Neural cell (in vitro differentiated cells): ENCODE measurements around the gene CCR6. TPM values are rescaled to one million over a fixed set of nuclear protein-coding genes. Genes with fewer than 3 reads are reported as not detected.

Source experiments
- H2AFZ ChIP-seq: fragments of 200-600, 300-800 bp; sonication (generic), shearing (Covaris generic); 2 replicates; pipeline ENCODE4 v1.6.0; 2014; ENCODE audit warnings: low read depth, mild to moderate bottlenecking, antibody characterized with exemption, low read length, moderate library complexity
- H3F3A ChIP-seq: fragments of 200-600 bp; shearing (Covaris generic); 2 replicates; pipeline ENCODE4 v1.6.1; 2016; ENCODE audit warnings: mild to moderate bottlenecking, moderate library complexity, mixed read lengths, antibody characterized with exemption, low read length; ENCODE audit not compliant: insufficient read depth, poor library complexity, severe bottlenecking
- H3K27ac ChIP-seq: fragments of 200-600, 300-800 bp; sonication (generic), shearing (Covaris generic); 2 replicates; pipeline ENCODE4 v1.5.1; 2014; ENCODE audit warnings: mild to moderate bottlenecking, low read length, moderate library complexity
- H3K27me3 ChIP-seq: fragments of 300-800, 200-600 bp; sonication (generic), shearing (Covaris generic); 2 replicates; pipeline ENCODE4 v1.6.0; 2014; ENCODE audit warnings: mild to moderate bottlenecking, low read depth, low read length, moderate library complexity; ENCODE audit not compliant: insufficient read depth
- H3K36me3 ChIP-seq: fragments of 300-800, 200-600 bp; sonication (generic), shearing (Covaris generic); 2 replicates; pipeline ENCODE4 v1.5.1; 2014; ENCODE audit warnings: mild to moderate bottlenecking, antibody characterized with exemption, low read length, moderate library complexity; ENCODE audit not compliant: insufficient read depth
- H3K4me2 ChIP-seq: fragments of 300-800, 200-600 bp; sonication (generic), shearing (Covaris generic); 2 replicates; pipeline ENCODE4 v1.6.0; 2014; ENCODE audit warnings: mild to moderate bottlenecking, low read length
- H3K4me3 ChIP-seq: fragments of 300-800, 200-600 bp; sonication (generic), shearing (Covaris generic); 2 replicates; pipeline ENCODE4 v1.5.1; 2014; ENCODE audit warnings: mild to moderate bottlenecking, low read length, moderate library complexity
- H3K79me2 ChIP-seq: fragments of 200-600 bp; shearing (Covaris generic); replicated peaks from 2 replicates; pipeline ENCODE4 v1.6.0; 2014; ENCODE audit warnings: mild to moderate bottlenecking, low read length, moderate library complexity; ENCODE audit not compliant: insufficient read depth
- H3K9ac ChIP-seq: fragments of 300-800, 200-600 bp; sonication (generic), shearing (Covaris generic); 2 replicates; pipeline ENCODE4 v1.6.1; 2016; ENCODE audit warnings: mild to moderate bottlenecking, low read length, mixed read lengths
- H3K9me2 ChIP-seq: fragments of 200-600 bp; shearing (Covaris generic); 2 replicates; pipeline ENCODE4 v1.6.1; 2016; ENCODE audit warnings: mild to moderate bottlenecking, low read length, mixed read lengths; ENCODE audit not compliant: insufficient read depth
- H3K9me3 ChIP-seq: fragments of 200-600, 300-800 bp; sonication (generic), shearing (Covaris generic); 2 replicates; pipeline ENCODE4 v1.6.1; 2016; ENCODE audit warnings: mild to moderate bottlenecking, mixed run types, low read length, moderate library complexity, mixed read lengths
- H4K20me1 ChIP-seq: fragments of 200-600 bp; shearing (Covaris generic); 2 replicates; pipeline ENCODE4 v1.6.1; 2016; ENCODE audit warnings: mild to moderate bottlenecking, mixed run types; ENCODE audit not compliant: insufficient read depth
- EP300 ChIP-seq: fragments of 450-650 bp; conservative IDR thresholded peaks from 2 replicates; pipeline ENCODE4 v1.6.1; 2014; ENCODE audit warnings: antibody characterized with exemption, mild to moderate bottlenecking, moderate library complexity; ENCODE audit not compliant: poor library complexity, severe bottlenecking
- EZH2 ChIP-seq: fragments of 200-600, 300-800 bp; shearing (Covaris generic), sonication (generic); IDR thresholded peaks from 2 replicates; pipeline ENCODE4 v1.6.1; 2014; ENCODE audit warnings: antibody characterized with exemption, low read length, borderline replicate concordance, mild to moderate bottlenecking; ENCODE audit not compliant: insufficient read depth, poor library complexity, severe bottlenecking
- MXI1 ChIP-seq: fragments of 450-650 bp; conservative IDR thresholded peaks from 2 replicates; pipeline ENCODE4 v1.6.1; 2014; ENCODE audit warnings: antibody characterized with exemption, mild to moderate bottlenecking; ENCODE audit not compliant: poor library complexity, severe bottlenecking
- POLR2AphosphoS5 ChIP-seq: IDR thresholded peaks from 2 replicates; pipeline ENCODE4 v1.6.1; 2012
- RAD21 ChIP-seq: fragments of 450-650 bp; conservative IDR thresholded peaks from 2 replicates; pipeline ENCODE4 v1.6.1; 2014; ENCODE audit warnings: antibody characterized with exemption, mild to moderate bottlenecking, moderate library complexity
- SMC3 ChIP-seq: fragments of 450-650 bp; conservative IDR thresholded peaks from 2 replicates; pipeline ENCODE4 v1.6.1; 2014; ENCODE audit warnings: antibody characterized with exemption, mild to moderate bottlenecking, moderate library complexity; ENCODE audit not compliant: poor library complexity
- TAF1 ChIP-seq: IDR thresholded peaks from 2 replicates; pipeline ENCODE4 v1.6.1; 2012; ENCODE audit warnings: low read depth
- polyA plus RNA-seq: library from polyadenylated mRNA; depleted of rRNA; stranded (reverse); fragments of >200 nt; gene quantifications from 2 replicates; pipeline ENCODE4 v1.2.3, GENCODE V29; 2014
- TF ChIP-seq, protein P1 (sequence below): fragments of 450-650 bp; IDR thresholded peaks from 2 replicates; pipeline ENCODE4 v1.5.1; 2014; ENCODE audit warnings: antibody characterized with exemption, mild to moderate bottlenecking, moderate library complexity; ENCODE audit not compliant: poor library complexity, severe bottlenecking
- TF ChIP-seq, protein P2 (sequence below): IDR thresholded peaks from 2 replicates; pipeline ENCODE4 v1.6.1; 2012; ENCODE audit warnings: borderline replicate concordance

CCR6 gene
- polyA plus RNA-seq, 1 donor from 2014 or later, result not detected

DNA sequence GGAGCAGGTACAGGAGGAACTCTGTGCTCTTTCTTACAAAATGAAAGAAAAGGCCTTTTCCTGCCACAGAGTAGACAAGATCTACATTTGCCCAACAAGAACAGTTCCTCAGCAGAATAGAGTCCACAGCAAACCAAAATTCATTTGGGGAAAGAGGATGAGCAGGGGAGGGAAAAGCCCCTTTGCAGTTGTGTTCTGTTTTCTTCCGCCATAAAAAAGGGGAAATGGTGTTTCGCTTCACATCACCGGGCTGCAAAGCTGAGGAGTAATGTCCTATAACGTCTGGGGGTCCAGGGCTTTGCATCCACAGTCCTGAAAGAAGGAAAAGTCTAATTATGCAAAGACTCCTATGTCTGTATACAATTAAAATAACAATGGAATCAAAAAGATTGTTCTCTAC lies 35.0 kb downstream of the CCR6 start, which contains the start of gene GPR31:
GPR31 (minus strand) TSS at position 118 of the 400 bp plus-strand sequence. CDS start 149 bp downstream, outside the sequence.
- H3F3A ChIP-seq, result no peaks in the 10 kb centered on the region
- no peaks in the 10 kb centered on the region for H3K36me3 ChIP-seq
- H3K4me3 ChIP-seq, result no peak within 1 kb of the TSS
- H3K27ac ChIP-seq, result no peak within 1 kb of the TSS
- H3K9me2 ChIP-seq, result no peaks in the 10 kb centered on the region
- no peak within 1 kb of the TSS for H3K9ac ChIP-seq
- TF ChIP-seq SMC3 (no peak), RAD21 (no peak), MXI1 (no peak), EZH2 (no peak), POLR2AphosphoS5 (no peak), TAF1 (no peak), EP300 (no peak)
- TF ChIP-seq, protein P1, sequence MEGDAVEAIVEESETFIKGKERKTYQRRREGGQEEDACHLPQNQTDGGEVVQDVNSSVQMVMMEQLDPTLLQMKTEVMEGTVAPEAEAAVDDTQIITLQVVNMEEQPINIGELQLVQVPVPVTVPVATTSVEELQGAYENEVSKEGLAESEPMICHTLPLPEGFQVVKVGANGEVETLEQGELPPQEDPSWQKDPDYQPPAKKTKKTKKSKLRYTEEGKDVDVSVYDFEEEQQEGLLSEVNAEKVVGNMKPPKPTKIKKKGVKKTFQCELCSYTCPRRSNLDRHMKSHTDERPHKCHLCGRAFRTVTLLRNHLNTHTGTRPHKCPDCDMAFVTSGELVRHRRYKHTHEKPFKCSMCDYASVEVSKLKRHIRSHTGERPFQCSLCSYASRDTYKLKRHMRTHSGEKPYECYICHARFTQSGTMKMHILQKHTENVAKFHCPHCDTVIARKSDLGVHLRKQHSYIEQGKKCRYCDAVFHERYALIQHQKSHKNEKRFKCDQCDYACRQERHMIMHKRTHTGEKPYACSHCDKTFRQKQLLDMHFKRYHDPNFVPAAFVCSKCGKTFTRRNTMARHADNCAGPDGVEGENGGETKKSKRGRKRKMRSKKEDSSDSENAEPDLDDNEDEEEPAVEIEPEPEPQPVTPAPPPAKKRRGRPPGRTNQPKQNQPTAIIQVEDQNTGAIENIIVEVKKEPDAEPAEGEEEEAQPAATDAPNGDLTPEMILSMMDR, result no peak
- TF ChIP-seq, protein P2, sequence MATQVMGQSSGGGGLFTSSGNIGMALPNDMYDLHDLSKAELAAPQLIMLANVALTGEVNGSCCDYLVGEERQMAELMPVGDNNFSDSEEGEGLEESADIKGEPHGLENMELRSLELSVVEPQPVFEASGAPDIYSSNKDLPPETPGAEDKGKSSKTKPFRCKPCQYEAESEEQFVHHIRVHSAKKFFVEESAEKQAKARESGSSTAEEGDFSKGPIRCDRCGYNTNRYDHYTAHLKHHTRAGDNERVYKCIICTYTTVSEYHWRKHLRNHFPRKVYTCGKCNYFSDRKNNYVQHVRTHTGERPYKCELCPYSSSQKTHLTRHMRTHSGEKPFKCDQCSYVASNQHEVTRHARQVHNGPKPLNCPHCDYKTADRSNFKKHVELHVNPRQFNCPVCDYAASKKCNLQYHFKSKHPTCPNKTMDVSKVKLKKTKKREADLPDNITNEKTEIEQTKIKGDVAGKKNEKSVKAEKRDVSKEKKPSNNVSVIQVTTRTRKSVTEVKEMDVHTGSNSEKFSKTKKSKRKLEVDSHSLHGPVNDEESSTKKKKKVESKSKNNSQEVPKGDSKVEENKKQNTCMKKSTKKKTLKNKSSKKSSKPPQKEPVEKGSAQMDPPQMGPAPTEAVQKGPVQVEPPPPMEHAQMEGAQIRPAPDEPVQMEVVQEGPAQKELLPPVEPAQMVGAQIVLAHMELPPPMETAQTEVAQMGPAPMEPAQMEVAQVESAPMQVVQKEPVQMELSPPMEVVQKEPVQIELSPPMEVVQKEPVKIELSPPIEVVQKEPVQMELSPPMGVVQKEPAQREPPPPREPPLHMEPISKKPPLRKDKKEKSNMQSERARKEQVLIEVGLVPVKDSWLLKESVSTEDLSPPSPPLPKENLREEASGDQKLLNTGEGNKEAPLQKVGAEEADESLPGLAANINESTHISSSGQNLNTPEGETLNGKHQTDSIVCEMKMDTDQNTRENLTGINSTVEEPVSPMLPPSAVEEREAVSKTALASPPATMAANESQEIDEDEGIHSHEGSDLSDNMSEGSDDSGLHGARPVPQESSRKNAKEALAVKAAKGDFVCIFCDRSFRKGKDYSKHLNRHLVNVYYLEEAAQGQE, result no peak
- H3K9me3 ChIP-seq, result no peaks in the 10 kb centered on the region
- H3K4me2 ChIP-seq, result no peak within 1 kb of the TSS
- no peaks in the 10 kb centered on the region for H4K20me1 ChIP-seq
- H2AFZ ChIP-seq, result no peak within 1 kb of the TSS
- H3K27me3 ChIP-seq, result no peaks in the 10 kb centered on the region
- H3K79me2 ChIP-seq, result no peaks in the 10 kb centered on the region

DNA sequence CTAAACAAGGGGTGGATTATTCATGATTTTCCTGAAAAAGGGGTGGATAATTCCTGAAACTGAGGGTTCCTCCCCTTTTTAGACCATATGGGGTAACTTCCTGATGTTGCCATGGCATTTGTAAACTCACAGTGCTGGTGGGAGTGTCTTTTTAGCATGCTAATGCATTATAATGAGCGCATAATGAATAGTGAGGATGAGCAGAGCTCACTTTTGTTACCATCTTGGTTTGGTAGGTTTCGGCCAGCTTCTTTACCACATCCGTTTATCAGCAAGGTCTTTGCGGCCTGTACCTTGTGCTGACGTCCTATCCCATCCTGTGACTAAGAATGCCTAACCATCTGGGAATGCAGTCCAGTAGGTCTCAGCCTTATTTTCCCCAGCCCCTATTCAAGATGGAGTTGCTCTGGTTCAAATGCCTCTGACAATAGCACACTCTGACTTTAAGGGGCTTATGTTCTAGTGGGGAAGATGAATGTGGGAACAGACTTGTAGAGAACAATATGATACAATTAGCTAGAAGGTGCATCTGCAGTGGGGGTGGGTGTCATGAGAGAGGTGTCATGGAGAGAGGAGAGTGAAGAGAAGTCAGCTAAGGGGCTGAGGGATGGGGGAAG lies 39.1 kb downstream of the CCR6 start:
- Histone ChIP-seq H4K20me1 (no peaks in the 10 kb centered on the region), H3K4me2 (no peak overlapping the region), H3K9me2 (no peaks in the 10 kb centered on the region), H3K79me2 (no peaks in the 10 kb centered on the region), H3K27me3 (no peaks in the 10 kb centered on the region), H3K4me3 (no peak overlapping the region), H3K36me3 (no peaks in the 10 kb centered on the region), H3K9me3 (no peaks in the 10 kb centered on the region), H3K27ac (no peak overlapping the region), H2AFZ (no peak overlapping the region), H3F3A (no peaks in the 10 kb centered on the region), H3K9ac (no peak overlapping the region)
- TF ChIP-seq EP300 (no peak), EZH2 (no peak)
- TF ChIP-seq, protein P2, result no peak
- TF ChIP-seq, protein P1, result no peak
